Keratinocyte (primary cell): ENCODE measurements around the gene ARHGEF37. TPM values are rescaled to one million over a fixed set of nuclear protein-coding genes. Genes with fewer than 3 reads are reported as not detected.
"Not testable (repeated sequence)": the region's sequence is repeated elsewhere in the genome, so short reads cannot be mapped to it uniquely, and the experiment has no call there.

ENCODE experiments used
- DNase-seq: peaks from one replicate; pipeline ENCODE4 v3.0.0-alpha.2; 2011; ENCODE audit warnings: low read depth, missing footprints, low spot score
- FAIRE-seq: peaks from 2 replicates; lab custom pipeline; 2011; peaks lifted over from hg19 to GRCh38; lab: Jason Lieb, UNC
- H2AFZ ChIP-seq: 2 replicates; pipeline ENCODE4 v1.6.0; 2012; ENCODE audit warnings: low read length, control low read depth, inconsistent platforms; ENCODE audit not compliant: control insufficient read depth
- H3K27ac ChIP-seq: 2 replicates; pipeline ENCODE4 v1.5.1; 2011; ENCODE audit warnings: low read length; ENCODE audit not compliant: control insufficient read depth, insufficient read depth
- H3K27me3 ChIP-seq: 3 replicates; pipeline ENCODE4 v1.6.0; 2011; ENCODE audit warnings: low read length; ENCODE audit not compliant: control insufficient read depth, insufficient read depth; ENCODE audit errors: extremely low read depth
- H3K36me3 ChIP-seq, 2 experiments: 2 replicates in 1 of 2; 3 replicates in 1 of 2; pipeline ENCODE4 v1.5.1; 2011; ENCODE audit warnings: low read length in 2 of 2, mild to moderate bottlenecking in 1 of 2; ENCODE audit not compliant: control insufficient read depth in 2 of 2, insufficient read depth in 2 of 2; ENCODE audit errors: extremely low read depth in 1 of 2
- H3K4me1 ChIP-seq: 3 replicates; pipeline ENCODE4 v1.5.1; 2011; ENCODE audit warnings: low read length; ENCODE audit not compliant: control insufficient read depth, insufficient read depth; ENCODE audit errors: extremely low read depth
- H3K4me2 ChIP-seq: 3 replicates; pipeline ENCODE4 v1.6.0; 2011; ENCODE audit warnings: low read depth, low read length; ENCODE audit not compliant: control insufficient read depth, insufficient read depth; ENCODE audit errors: extremely low read depth
- H3K4me3 ChIP-seq, 3 experiments: fragments of 200-600 bp in 1 of 3; sonication (generic) in 1 of 3; 2 replicates in 2 of 3; 3 replicates in 1 of 3; pipeline ENCODE4 v1.5.1; 2011 to 2016; ENCODE audit warnings: low read length in 3 of 3, mild to moderate bottlenecking in 3 of 3, control low read depth in 2 of 3, inconsistent platforms in 1 of 3, low read depth in 1 of 3, mixed read lengths in 1 of 3, mixed run types in 1 of 3, moderate library complexity in 1 of 3; ENCODE audit not compliant: control insufficient read depth in 2 of 3, insufficient read depth in 2 of 3; ENCODE audit errors: extremely low read depth in 1 of 3
- H3K79me2 ChIP-seq: 2 replicates; pipeline ENCODE4 v1.6.0; 2012; ENCODE audit warnings: low read length; ENCODE audit not compliant: control insufficient read depth, insufficient read depth
- H3K9ac ChIP-seq: 3 replicates; pipeline ENCODE4 v1.6.0; 2011; ENCODE audit warnings: low read length; ENCODE audit not compliant: control insufficient read depth, insufficient read depth; ENCODE audit errors: extremely low read depth
- H3K9me1 ChIP-seq: 3 replicates; pipeline ENCODE4 v1.6.0; 2011; ENCODE audit warnings: low read length; ENCODE audit not compliant: control insufficient read depth, insufficient read depth; ENCODE audit errors: extremely low read depth
- H3K9me3 ChIP-seq: 2 replicates; pipeline ENCODE4 v1.5.1; 2012; ENCODE audit warnings: low read depth, low read length; ENCODE audit not compliant: control insufficient read depth
- H4K20me1 ChIP-seq: 3 replicates; pipeline ENCODE4 v1.6.0; 2011; ENCODE audit warnings: low read length; ENCODE audit not compliant: control insufficient read depth, insufficient read depth; ENCODE audit errors: extremely low read depth
- EZH2 ChIP-seq: IDR thresholded peaks from one replicate; pipeline ENCODE4 v1.6.1; 2012; ENCODE audit warnings: inconsistent platforms, mild to moderate bottlenecking, low read length, moderate library complexity
- dilution Hi-C: fragments of 300-500 bp; cut with MboI; formaldehyde crosslinking; loops from one replicate; pipeline ENCODE4 v1.7.0; 2020; ENCODE audit warnings: low sequenced_read_pairs; ENCODE audit not compliant: extremely low pct_ligation_motif_present
- polyA minus RNA-seq, 3 experiments: library from RNA; depleted of rRNA, polyadenylated mRNA; stranded (reverse); fragments of >200 nt; gene quantifications; 1 replicate in 1 of 3; 2 replicates in 1 of 3; 3 replicates in 1 of 3; pipeline ENCODE4 v1.2.3, GENCODE V29; 2011
- polyA plus RNA-seq, 5 experiments: library from polyadenylated mRNA; depleted of rRNA in 3 of 5; stranded (reverse) in 3 of 5; stranded (forward) in 1 of 5; unstranded in 1 of 5; fragments of >200 nt; gene quantifications; 1 replicate in 1 of 5; 2 replicates in 3 of 5; 3 replicates in 1 of 5; pipeline versions ENCODE4 v1.2.1 to v1.2.3, GENCODE V29; 2011 to 2012; ENCODE audit warnings: missing spikeins in 2 of 5, low read depth in 1 of 5, low replicate concordance in 1 of 5
- TF ChIP-seq, protein P1 (sequence below), 3 experiments: IDR thresholded peaks in 1 of 3; conservative IDR thresholded peaks in 1 of 3; optimal IDR thresholded peaks in 1 of 3; 2 replicates in 2 of 3; 3 replicates in 1 of 3; pipeline versions ENCODE3 to v1.5.1; 2011; ENCODE audit warnings: low read length in 3 of 3, mild to moderate bottlenecking in 3 of 3, moderate library complexity in 2 of 3, control low read depth in 1 of 3, inconsistent platforms in 1 of 3; ENCODE audit not compliant: insufficient read depth in 2 of 3; ENCODE audit errors: extremely low read depth in 1 of 3

ARHGEF37 gene, protein sequence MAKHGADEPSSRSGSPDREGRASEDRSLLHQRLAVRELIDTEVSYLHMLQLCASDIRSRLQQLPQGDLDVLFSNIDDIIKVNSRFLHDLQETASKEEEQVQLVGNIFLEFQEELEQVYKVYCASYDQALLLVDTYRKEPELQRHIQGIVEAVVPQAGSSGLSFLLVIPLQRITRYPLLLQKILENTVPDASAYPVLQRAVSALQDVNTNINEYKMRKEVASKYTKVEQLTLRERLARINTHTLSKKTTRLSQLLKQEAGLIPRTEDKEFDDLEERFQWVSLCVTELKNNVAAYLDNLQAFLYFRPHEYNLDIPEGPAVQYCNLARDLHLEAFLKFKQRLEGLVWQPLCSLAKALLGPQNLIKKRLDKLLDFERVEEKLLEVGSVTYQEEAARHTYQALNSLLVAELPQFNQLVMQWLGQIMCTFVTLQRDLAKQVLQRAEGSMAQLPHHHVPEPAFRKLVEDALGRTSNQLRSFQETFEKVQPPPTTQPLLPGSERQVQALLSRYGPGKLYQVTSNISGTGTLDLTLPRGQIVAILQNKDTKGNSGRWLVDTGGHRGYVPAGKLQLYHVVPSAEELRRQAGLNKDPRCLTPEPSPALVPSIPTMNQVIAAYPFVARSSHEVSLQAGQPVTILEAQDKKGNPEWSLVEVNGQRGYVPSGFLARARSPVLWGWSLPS
- polyA plus RNA-seq, result 4.1 to 25.0 TPM (median 8.7 TPM) in 3 replicates
- polyA plus RNA-seq (2011; ENCODE audit: low read depth), result 19.3 TPM
- polyA plus RNA-seq (2011; cell fraction: cytosol; rRNA removed), result 7.9 and 8.8 TPM in 2 replicates
- 22.3 and 22.9 TPM in 2 replicates for polyA plus RNA-seq (2011; cell fraction: nucleus; rRNA removed)
- 5.7 and 29.3 TPM in 2 replicates for polyA plus RNA-seq (2012; ENCODE audit: low replicate concordance)
- 6.6 to 21.9 TPM (median 11.9 TPM) in 3 replicates for polyA minus RNA-seq
- polyA minus RNA-seq (2011; cell fraction: cytosol; rRNA and poly(A)+ RNA removed), result 6.9 TPM
- polyA minus RNA-seq (2011; cell fraction: nucleus; rRNA and poly(A)+ RNA removed), result 15.3 and 18.8 TPM in 2 replicates

DNA sequence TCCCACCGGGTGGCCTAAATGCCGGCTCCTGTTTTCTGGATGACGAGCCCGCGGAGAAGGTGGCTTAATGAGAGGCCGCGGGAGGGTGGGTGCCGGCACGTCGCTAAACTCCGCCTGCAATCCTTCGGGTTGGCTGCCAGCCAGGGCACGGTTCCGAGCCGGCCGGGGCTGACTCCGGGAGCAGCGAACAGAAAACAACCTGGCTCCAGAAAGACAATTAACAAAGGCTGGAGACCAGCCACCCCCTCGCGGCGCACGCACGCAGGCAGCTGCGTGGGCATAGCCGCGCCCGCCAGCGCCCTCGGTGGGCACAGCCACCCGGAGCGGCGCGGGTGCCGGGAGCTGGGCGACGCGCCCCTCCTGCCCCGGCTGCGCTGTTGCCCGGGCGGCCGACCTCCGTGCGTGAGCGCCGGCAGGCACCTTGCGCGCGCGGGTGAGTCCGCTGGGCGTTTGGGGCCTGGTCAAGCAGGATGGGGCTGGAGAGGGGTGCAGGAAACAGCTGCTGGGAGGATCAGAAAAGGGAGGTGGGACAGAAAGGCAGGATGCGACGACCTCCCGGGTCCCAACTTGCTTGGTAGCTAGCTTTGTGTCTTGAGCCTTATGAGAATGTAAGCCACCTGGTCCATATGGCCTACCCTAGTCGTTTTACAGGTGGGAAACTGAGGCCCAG is at the start of gene ARHGEF37:
ARHGEF37 (plus strand) TSS at position 307 of the 670 bp plus-strand sequence. CDS start 16,272 bp downstream, outside the sequence.
- Histone ChIP-seq H3K4me3 (peak within 1 kb of the TSS; percentile 48 to 65 (median 56)), H3K9ac (peak within 1 kb of the TSS; percentile 77), H3K36me3 (no peaks in the 10 kb centered on the region), H2AFZ (peak within 1 kb of the TSS; percentile 92), H3K79me2 (no peaks in the 10 kb centered on the region), H3K27me3 (no peaks in the 10 kb centered on the region), H3K9me1 (no peaks in the 10 kb centered on the region), H3K27ac (peak within 1 kb of the TSS; percentile 80), H3K4me1 (peaks cover 23% of the 10 kb centered on the region), H3K9me3 (no peaks in the 10 kb centered on the region), H3K4me2 (peak within 1 kb of the TSS; percentile 93), H4K20me1 (no peaks in the 10 kb centered on the region)
- dilution Hi-C loops, result no loop called here
- FAIRE-seq (no peak), DNase-seq (no peak)
- TF ChIP-seq EZH2, result no peak
- TF ChIP-seq, protein P1, sequence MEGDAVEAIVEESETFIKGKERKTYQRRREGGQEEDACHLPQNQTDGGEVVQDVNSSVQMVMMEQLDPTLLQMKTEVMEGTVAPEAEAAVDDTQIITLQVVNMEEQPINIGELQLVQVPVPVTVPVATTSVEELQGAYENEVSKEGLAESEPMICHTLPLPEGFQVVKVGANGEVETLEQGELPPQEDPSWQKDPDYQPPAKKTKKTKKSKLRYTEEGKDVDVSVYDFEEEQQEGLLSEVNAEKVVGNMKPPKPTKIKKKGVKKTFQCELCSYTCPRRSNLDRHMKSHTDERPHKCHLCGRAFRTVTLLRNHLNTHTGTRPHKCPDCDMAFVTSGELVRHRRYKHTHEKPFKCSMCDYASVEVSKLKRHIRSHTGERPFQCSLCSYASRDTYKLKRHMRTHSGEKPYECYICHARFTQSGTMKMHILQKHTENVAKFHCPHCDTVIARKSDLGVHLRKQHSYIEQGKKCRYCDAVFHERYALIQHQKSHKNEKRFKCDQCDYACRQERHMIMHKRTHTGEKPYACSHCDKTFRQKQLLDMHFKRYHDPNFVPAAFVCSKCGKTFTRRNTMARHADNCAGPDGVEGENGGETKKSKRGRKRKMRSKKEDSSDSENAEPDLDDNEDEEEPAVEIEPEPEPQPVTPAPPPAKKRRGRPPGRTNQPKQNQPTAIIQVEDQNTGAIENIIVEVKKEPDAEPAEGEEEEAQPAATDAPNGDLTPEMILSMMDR (optimal IDR thresholded peaks at IDR 0.05 in 1 of 3, IDR thresholded peaks at IDR 0.05 in 1 of 3, conservative IDR thresholded peaks at IDR 0.05 in 1 of 3; ENCODE audit: extremely low read depth in 1 of 3, insufficient read depth in 2 of 3, low read length in 3 of 3), result no peak

DNA sequence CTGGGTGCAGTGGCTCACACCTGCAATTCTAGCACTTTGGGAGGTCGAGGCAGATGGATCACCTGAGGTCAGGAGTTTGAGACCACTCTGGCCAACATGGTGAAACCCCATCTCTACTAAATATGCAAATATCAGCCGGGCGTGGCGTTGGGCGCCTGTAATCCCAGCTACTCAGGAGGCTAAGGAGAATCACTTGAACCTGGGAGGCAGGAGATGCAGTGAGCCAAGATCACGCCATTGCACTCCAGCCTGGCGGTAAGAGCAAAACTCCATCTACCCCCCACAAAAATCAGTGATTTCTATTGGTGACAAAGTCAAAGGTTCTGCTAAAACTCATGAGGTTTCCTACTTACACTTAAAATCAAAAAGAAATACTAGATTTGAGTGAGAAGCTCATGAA is 48.9 kb upstream of the ARHGEF37 start:
- H3K79me2 ChIP-seq, result peaks cover 100% of the 10 kb centered on the region
- DNase-seq (no peak), FAIRE-seq (no peak)
- dilution Hi-C loops, result no loop called here
- H2AFZ ChIP-seq, result no peak overlapping the region
- no peak overlapping the region for H3K27ac ChIP-seq
- TF ChIP-seq, protein P1 (optimal IDR thresholded peaks at IDR 0.05 in 1 of 3, IDR thresholded peaks at IDR 0.05 in 1 of 3, conservative IDR thresholded peaks at IDR 0.05 in 1 of 3; ENCODE audit: extremely low read depth in 1 of 3, insufficient read depth in 2 of 3, low read length in 3 of 3), result no peak
- TF ChIP-seq EZH2, result no peak
- H4K20me1 ChIP-seq, result peaks cover 53% of the 10 kb centered on the region
- no peak overlapping the region for H3K4me3 ChIP-seq
- peaks cover 4% of the 10 kb centered on the region for H3K9me1 ChIP-seq
- H3K9ac ChIP-seq, result no peak overlapping the region
- no peaks in the 10 kb centered on the region for H3K9me3 ChIP-seq
- H3K4me1 ChIP-seq, result peaks cover 33% of the 10 kb centered on the region
- no peak overlapping the region for H3K4me2 ChIP-seq
- no peaks in the 10 kb centered on the region for H3K27me3 ChIP-seq
- H3K36me3 ChIP-seq, result peaks cover 6 to 11% of the 10 kb centered on the region in 2 experiments

DNA sequence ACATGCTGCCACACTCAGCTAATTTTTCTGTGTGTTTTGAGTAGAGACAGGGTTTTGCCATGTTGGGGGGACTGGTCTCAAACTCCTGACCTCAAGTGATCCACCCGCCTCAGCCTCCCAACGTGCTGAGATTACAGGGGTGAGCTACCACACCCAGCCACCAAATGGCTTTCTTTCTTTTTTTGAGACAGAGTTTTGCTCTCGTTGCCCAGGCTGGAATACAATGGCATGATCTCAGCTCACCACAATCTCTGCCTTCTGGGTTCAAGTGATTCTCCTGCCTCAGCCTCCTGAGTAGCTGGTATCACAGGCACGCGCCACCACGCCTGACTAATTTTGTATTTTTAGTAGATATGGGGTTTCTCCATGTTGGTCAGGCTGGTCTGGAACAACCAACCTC is 45.5 kb upstream of the ARHGEF37 start:
- H3K9ac ChIP-seq, dilution Hi-C loops, FAIRE-seq, H3K4me3 ChIP-seq, H3K27ac ChIP-seq, H3K9me3 ChIP-seq, H2AFZ ChIP-seq, H3K4me1 ChIP-seq, DNase-seq, H3K9me1 ChIP-seq, H3K4me2 ChIP-seq, H3K27me3 ChIP-seq: not testable (repeated sequence)
- Histone ChIP-seq H4K20me1 (peaks cover 41% of the 10 kb centered on the region), H3K36me3 (peaks cover 11 to 18% of the 10 kb centered on the region in 2 experiments), H3K79me2 (peaks cover 98% of the 10 kb centered on the region)
